Measurements from ENCODE around the gene NSUN5. TPM values are rescaled to one million over a fixed set of nuclear protein-coding genes. Genes with fewer than 3 reads are reported as not detected.

Gene NSUN5
- total and polyA plus RNA-seq, 2 donors (not counting 3 experiments of a cell fraction or from before 2014, with no cell fraction given) = 4.1 to 6.8 TPM

- Histone ChIP-seq H3K9me1 (replicated peaks; ENCODE audit: control insufficient read depth, extremely low read depth, insufficient read depth, low read length) (no peaks in the 10 kb centered on the region), H3K9ac (replicated peaks; ENCODE audit: extremely low read depth, insufficient read depth, low read length) (no peak overlapping the region), H3K79me2 (ENCODE audit: control insufficient read depth, insufficient read depth, low read length) (no peaks in the 10 kb centered on the region), H2AFZ (ENCODE audit: low read depth, low read length) (no peak overlapping the region), H3K4me2 (ENCODE audit: insufficient read depth, low read length) (no peak overlapping the region), H3K36me3 (ENCODE audit: control insufficient read depth in 2 of 2, extremely low read depth in 1 of 2, insufficient read depth in 2 of 2, low read length in 2 of 2) (no peaks in the 10 kb centered on the region), H3K4me1 (ENCODE audit: control insufficient read depth, extremely low read depth, insufficient read depth, low read length) (peaks cover 2% of the 10 kb centered on the region), H3K9me3 (replicated peaks; ENCODE audit: control insufficient read depth, insufficient read depth, low read length) (no peaks in the 10 kb centered on the region), H4K20me1 (replicated peaks; ENCODE audit: control insufficient read depth, extremely low read depth, insufficient read depth, low read length) (no peaks in the 10 kb centered on the region), H3K4me3 (replicated peaks in 1 of 3; ENCODE audit: insufficient read depth in 1 of 3, low read depth in 1 of 3, low read length in 3 of 3) (no peak overlapping the region), H3K27ac (ENCODE audit: insufficient read depth, low read depth, low read length) (no peak overlapping the region), H3K27me3 (ENCODE audit: control insufficient read depth in 2 of 2, insufficient read depth in 2 of 2, low read length in 2 of 2) (peaks cover 8 to 13% of the 10 kb centered on the region in 2 experiments)
- TF ChIP-seq POLR2A (IDR thresholded peaks at IDR 0.05; ENCODE audit: low read depth, low read length) (no peak), MYC (IDR thresholded peaks at IDR 0.05; ENCODE audit: low read depth, low read length) (no peak), GATA2 (IDR thresholded peaks at IDR 0.05; ENCODE audit: insufficient read depth, insufficient read length, low read depth, low read length) (no peak), JUN (IDR thresholded peaks at IDR 0.05; ENCODE audit: borderline replicate concordance, insufficient read depth, insufficient read length, low read depth) (no peak), FOS (IDR thresholded peaks at IDR 0.05; ENCODE audit: borderline replicate concordance, insufficient read depth, low read length) (no peak), EZH2 (IDR thresholded peaks at IDR 0.05; ENCODE audit: borderline replicate concordance, low read depth, low read length, severe bottlenecking) (no peak), POLR2AphosphoS5 (IDR thresholded peaks at IDR 0.05; ENCODE audit: insufficient read depth, low read depth, low read length) (no peak)
- TF ChIP-seq, protein P1, sequence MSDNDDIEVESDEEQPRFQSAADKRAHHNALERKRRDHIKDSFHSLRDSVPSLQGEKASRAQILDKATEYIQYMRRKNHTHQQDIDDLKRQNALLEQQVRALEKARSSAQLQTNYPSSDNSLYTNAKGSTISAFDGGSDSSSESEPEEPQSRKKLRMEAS (IDR thresholded peaks at IDR 0.05; ENCODE audit: insufficient read depth, insufficient read length) = no peak
- TF ChIP-seq, protein P2, sequence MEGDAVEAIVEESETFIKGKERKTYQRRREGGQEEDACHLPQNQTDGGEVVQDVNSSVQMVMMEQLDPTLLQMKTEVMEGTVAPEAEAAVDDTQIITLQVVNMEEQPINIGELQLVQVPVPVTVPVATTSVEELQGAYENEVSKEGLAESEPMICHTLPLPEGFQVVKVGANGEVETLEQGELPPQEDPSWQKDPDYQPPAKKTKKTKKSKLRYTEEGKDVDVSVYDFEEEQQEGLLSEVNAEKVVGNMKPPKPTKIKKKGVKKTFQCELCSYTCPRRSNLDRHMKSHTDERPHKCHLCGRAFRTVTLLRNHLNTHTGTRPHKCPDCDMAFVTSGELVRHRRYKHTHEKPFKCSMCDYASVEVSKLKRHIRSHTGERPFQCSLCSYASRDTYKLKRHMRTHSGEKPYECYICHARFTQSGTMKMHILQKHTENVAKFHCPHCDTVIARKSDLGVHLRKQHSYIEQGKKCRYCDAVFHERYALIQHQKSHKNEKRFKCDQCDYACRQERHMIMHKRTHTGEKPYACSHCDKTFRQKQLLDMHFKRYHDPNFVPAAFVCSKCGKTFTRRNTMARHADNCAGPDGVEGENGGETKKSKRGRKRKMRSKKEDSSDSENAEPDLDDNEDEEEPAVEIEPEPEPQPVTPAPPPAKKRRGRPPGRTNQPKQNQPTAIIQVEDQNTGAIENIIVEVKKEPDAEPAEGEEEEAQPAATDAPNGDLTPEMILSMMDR (IDR thresholded peaks at IDR 0.05; ENCODE audit: extremely low read depth in 1 of 2, insufficient read depth in 1 of 2, low read depth in 1 of 2, low read length in 2 of 2) = no peak
- ChIA-PET POLR2A (interaction anchor here (0.9 kb wide), 1 partner anchor 13 kb away, joined by 4 read pairs; no protein-coding TSS in a partner anchor), CTCF (interaction anchor here (1.6 to 1.8 kb wide), 2 partner anchors 12 to 121 kb away, joined by 3 to 9 read pairs; no protein-coding TSS in a partner anchor)
- dilution Hi-C loops (cut with MboI; ENCODE audit: extremely low pct_ligation_motif_present, low sequenced_read_pairs) = no loop called here
- intact Hi-C loops (cut with micrococcal nuclease) = no loop called here
- DNase-seq (ENCODE audit: low read depth, low spot score) (peak; percentile 20), FAIRE-seq (peak; percentile 31)
- no TSS peak for BruUV-seq (replicated peaks)
Observed at GRCh38 chr7:73329861-73330581, 21.4 kb upstream of the NSUN5 start.
